Lower leg skin (tissue), 3 donors: ENCODE results near the gene C2orf76.

Experiments used
- CTCF ChIP-seq, 3 donors: fragments of 450-650 bp; IDR thresholded peaks; one replicate each; pipeline ENCODE4 v1.5.1; 2016; ENCODE audit warnings: antibody characterized with exemption in 3 of 3, mild to moderate bottlenecking in 3 of 3, moderate library complexity in 2 of 3
- POLR2A ChIP-seq, 2 donors: fragments of 450-650 bp; IDR thresholded peaks; one replicate each; pipeline ENCODE4 v1.6.1; 2016 to 2017; ENCODE audit warnings: antibody characterized with exemption in 2 of 2, mild to moderate bottlenecking in 1 of 2, moderate library complexity in 1 of 2

- no peak for TF ChIP-seq CTCF (IDR thresholded peaks at IDR 0.05)
- TF ChIP-seq POLR2A (IDR thresholded peaks at IDR 0.05): no peak
Observed at GRCh38 chr2:119402106-119402505, 35.5 kb upstream of the C2orf76 start.
